Osteoblast (primary cell): Measurements from ENCODE around the gene MACO1. TPM values are rescaled to one million over a fixed set of nuclear protein-coding genes. Genes with fewer than 3 reads are reported as not detected.

Source experiments
- DNase-seq: peaks from one replicate; pipeline ENCODE4 v3.0.0; 2011; ENCODE audit warnings: low spot score, mixed read lengths; ENCODE audit not compliant: insufficient read length; ENCODE audit errors: missing footprints
- H2AFZ ChIP-seq: 2 replicates; pipeline ENCODE4 v1.6.0; 2011; ENCODE audit warnings: mild to moderate bottlenecking, low read length
- H3K27ac ChIP-seq: 2 replicates; pipeline ENCODE4 v1.5.1; 2011; ENCODE audit warnings: mild to moderate bottlenecking, low read depth, low read length, moderate library complexity
- H3K27me3 ChIP-seq: 2 replicates; pipeline ENCODE4 v1.6.0; 2012; ENCODE audit warnings: mild to moderate bottlenecking, control low read depth, inconsistent platforms, low read length, moderate library complexity; ENCODE audit not compliant: insufficient read depth
- H3K36me3 ChIP-seq: 2 replicates; pipeline ENCODE4 v1.5.1; 2011; ENCODE audit warnings: mild to moderate bottlenecking, low read length, control low read depth, moderate library complexity; ENCODE audit not compliant: insufficient read depth
- H3K4me1 ChIP-seq: 2 replicates; pipeline ENCODE4 v1.5.1; 2011; ENCODE audit warnings: mild to moderate bottlenecking, low read length, control low read depth, moderate library complexity; ENCODE audit not compliant: insufficient read depth
- H3K4me2 ChIP-seq: 2 replicates; pipeline ENCODE4 v1.6.0; 2011; ENCODE audit warnings: mild to moderate bottlenecking, low read length; ENCODE audit not compliant: insufficient read depth
- H3K4me3 ChIP-seq: fragments of 200-600 bp; sonication (generic); 3 replicates; pipeline ENCODE4 v1.5.1; 2012; ENCODE audit warnings: mild to moderate bottlenecking, low read length, inconsistent platforms; ENCODE audit not compliant: insufficient read depth
- H3K79me2 ChIP-seq: 2 replicates; pipeline ENCODE4 v1.6.0; 2012; ENCODE audit warnings: mild to moderate bottlenecking, low read length, control low read depth, inconsistent platforms; ENCODE audit not compliant: insufficient read depth
- H3K9me3 ChIP-seq: 2 replicates; pipeline ENCODE4 v1.5.1; 2011; ENCODE audit warnings: low read depth, low read length, control low read depth
- H4K20me1 ChIP-seq: 2 replicates; pipeline ENCODE4 v1.6.0; 2012; ENCODE audit warnings: mild to moderate bottlenecking, low read length, control low read depth; ENCODE audit not compliant: insufficient read depth
- total RNA-seq: library from RNA; depleted of rRNA; stranded (reverse); fragments of >200 nt; gene quantifications from 2 replicates; pipeline ENCODE4 v1.2.3, GENCODE V29; 2012
- TF ChIP-seq, protein P1 (sequence below): IDR thresholded peaks from 2 replicates; pipeline ENCODE4 v1.5.1; 2011; ENCODE audit warnings: mild to moderate bottlenecking, low read depth, low read length, moderate library complexity; ENCODE audit errors: extremely low read depth

The MACO1 gene
- total RNA-seq, 1 donor = 35.5 TPM

- H3K27ac ChIP-seq = no peak overlapping the region
- H3K36me3 ChIP-seq = peaks cover 13% of the 10 kb centered on the region
- H4K20me1 ChIP-seq = no peaks in the 10 kb centered on the region
- no peak for DNase-seq
- H3K4me1 ChIP-seq = no peaks in the 10 kb centered on the region
- TF ChIP-seq, protein P1, sequence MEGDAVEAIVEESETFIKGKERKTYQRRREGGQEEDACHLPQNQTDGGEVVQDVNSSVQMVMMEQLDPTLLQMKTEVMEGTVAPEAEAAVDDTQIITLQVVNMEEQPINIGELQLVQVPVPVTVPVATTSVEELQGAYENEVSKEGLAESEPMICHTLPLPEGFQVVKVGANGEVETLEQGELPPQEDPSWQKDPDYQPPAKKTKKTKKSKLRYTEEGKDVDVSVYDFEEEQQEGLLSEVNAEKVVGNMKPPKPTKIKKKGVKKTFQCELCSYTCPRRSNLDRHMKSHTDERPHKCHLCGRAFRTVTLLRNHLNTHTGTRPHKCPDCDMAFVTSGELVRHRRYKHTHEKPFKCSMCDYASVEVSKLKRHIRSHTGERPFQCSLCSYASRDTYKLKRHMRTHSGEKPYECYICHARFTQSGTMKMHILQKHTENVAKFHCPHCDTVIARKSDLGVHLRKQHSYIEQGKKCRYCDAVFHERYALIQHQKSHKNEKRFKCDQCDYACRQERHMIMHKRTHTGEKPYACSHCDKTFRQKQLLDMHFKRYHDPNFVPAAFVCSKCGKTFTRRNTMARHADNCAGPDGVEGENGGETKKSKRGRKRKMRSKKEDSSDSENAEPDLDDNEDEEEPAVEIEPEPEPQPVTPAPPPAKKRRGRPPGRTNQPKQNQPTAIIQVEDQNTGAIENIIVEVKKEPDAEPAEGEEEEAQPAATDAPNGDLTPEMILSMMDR = no peak
- H3K9me3 ChIP-seq = no peaks in the 10 kb centered on the region
- no peak overlapping the region for H3K4me3 ChIP-seq
- no peak overlapping the region for H2AFZ ChIP-seq
- H3K4me2 ChIP-seq = no peak overlapping the region
- H3K79me2 ChIP-seq = peaks cover 6% of the 10 kb centered on the region
- H3K27me3 ChIP-seq = no peaks in the 10 kb centered on the region
Observed at GRCh38 chr1:25482211-25482610, 51.5 kb downstream of the MACO1 start.

DNA sequence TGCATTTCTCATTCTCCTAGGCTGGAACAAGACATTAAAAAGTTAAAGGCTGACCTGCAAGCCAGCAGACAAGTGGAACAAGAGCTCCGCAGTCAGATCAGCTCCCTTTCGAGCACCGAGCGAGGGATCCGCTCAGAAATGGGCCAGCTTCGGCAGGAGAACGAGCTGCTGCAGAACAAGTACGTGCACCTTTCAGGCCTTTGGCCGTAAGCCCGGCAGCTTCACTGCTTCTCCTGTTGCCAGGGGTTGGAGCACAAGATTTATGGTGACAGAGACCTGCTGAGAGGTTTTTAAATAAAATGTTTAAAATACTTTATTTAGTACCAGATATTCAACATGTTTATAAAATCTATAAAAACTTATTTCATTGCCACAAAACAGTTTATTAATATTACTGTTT lies 53.4 kb downstream of the MACO1 start:
- no peaks in the 10 kb centered on the region for H3K4me1 ChIP-seq
- no peak overlapping the region for H2AFZ ChIP-seq
- DNase-seq = no peak
- no peaks in the 10 kb centered on the region for H3K9me3 ChIP-seq
- TF ChIP-seq, protein P1 = no peak
- peaks cover 3% of the 10 kb centered on the region for H3K79me2 ChIP-seq
- peaks cover 15% of the 10 kb centered on the region for H3K36me3 ChIP-seq
- H3K27ac ChIP-seq = no peak overlapping the region
- H4K20me1 ChIP-seq = no peaks in the 10 kb centered on the region
- H3K4me2 ChIP-seq = no peak overlapping the region
- no peak overlapping the region for H3K4me3 ChIP-seq
- H3K27me3 ChIP-seq = no peaks in the 10 kb centered on the region

- no peak for DNase-seq
- Histone ChIP-seq H3K79me2 (peaks cover 3% of the 10 kb centered on the region), H3K4me1 (no peaks in the 10 kb centered on the region), H4K20me1 (no peaks in the 10 kb centered on the region), H3K36me3 (peaks cover 19% of the 10 kb centered on the region), H2AFZ (no peak overlapping the region), H3K27me3 (no peaks in the 10 kb centered on the region), H3K4me3 (no peak overlapping the region), H3K27ac (no peak overlapping the region), H3K4me2 (no peak overlapping the region), H3K9me3 (no peaks in the 10 kb centered on the region)
- TF ChIP-seq, protein P1 = no peak
Observed at GRCh38 chr1:25484533-25484932, 53.8 kb downstream of the MACO1 start.

DNA sequence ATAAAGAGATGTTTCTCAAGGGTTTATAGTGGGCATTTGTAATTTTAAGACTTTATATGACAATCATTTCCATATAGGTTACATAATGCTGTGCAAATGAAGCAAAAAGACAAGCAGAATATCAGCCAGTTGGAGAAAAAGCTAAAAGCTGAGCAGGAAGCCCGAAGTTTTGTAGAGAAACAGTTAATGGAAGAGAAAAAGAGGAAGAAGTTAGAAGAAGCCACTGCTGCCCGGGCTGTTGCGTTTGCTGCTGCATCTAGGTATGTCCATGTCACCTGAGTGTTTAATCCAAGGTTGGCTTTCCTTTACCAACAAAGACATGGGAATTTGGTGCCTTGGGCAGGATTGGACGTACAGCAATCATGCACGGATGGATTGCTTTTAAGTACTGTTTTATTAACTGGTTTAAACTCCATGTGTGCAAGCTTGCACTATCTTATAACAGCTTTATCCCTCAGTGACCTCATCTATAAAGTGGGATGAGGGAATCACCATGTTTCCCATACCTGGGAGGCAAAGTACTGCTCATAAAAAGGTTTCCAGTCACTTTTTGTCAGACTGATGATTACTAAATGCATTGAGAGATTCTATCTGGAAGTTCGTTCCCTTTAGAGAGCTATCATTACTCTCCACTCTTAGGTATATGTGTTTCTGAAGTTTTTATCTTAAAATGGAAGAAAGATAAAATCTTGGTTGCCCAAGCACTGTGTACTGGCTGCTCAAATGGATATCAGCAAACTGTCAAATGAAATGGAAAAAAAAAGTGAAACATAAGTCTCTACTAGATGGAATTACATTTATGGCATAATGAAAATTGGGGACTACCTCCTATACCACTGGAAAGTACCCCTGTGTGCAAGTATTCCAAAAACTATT lies 55.1 kb downstream of the MACO1 start:
- H3K79me2 ChIP-seq = peaks cover 3% of the 10 kb centered on the region
- no peak overlapping the region for H3K4me2 ChIP-seq
- no peaks in the 10 kb centered on the region for H3K27me3 ChIP-seq
- no peak for DNase-seq
- H3K27ac ChIP-seq = no peak overlapping the region
- H3K9me3 ChIP-seq = no peaks in the 10 kb centered on the region
- H3K4me3 ChIP-seq = no peak overlapping the region
- no peaks in the 10 kb centered on the region for H4K20me1 ChIP-seq
- H3K4me1 ChIP-seq = no peaks in the 10 kb centered on the region
- no peak overlapping the region for H2AFZ ChIP-seq
- H3K36me3 ChIP-seq = peaks cover 21% of the 10 kb centered on the region
- TF ChIP-seq, protein P1 = no peak
